PC-3 (cell line): ENCODE results near the gene SLC1A6. TPM values are rescaled to one million over a fixed set of nuclear protein-coding genes. Genes with fewer than 3 reads are reported as not detected.

Experiments
- total RNA-seq: library from RNA; depleted of rRNA; stranded (reverse); fragments of >200 nt; gene quantifications from 2 replicates; pipeline ENCODE4 v1.2.3, GENCODE V29; 2014; rRNA removed

SLC1A6 gene
- total RNA-seq, 1 experiment from 2014 or later = 4.4 TPM

Other genes starting within 250 kb of the SLC1A6 start
- 2.5 and 4.2 TPM in 2 replicates for gene ADGRE2, start 201.3 kb downstream of the SLC1A6 start, total RNA-seq
- gene OR7A5, start 144.7 kb downstream of the SLC1A6 start, total RNA-seq = not detected in 2 replicates
- gene OR7C1, start 144.7 kb downstream of the SLC1A6 start, total RNA-seq = not detected in 2 replicates
- not detected in 2 replicates for gene OR7A10, start 130.9 kb downstream of the SLC1A6 start, total RNA-seq
- gene OR7A17, start 93.7 kb downstream of the SLC1A6 start, total RNA-seq = not detected in 2 replicates
- gene OR7C2, start 38.4 kb downstream of the SLC1A6 start, total RNA-seq = not detected in 2 replicates
- gene CASP14, start 69.6 kb upstream of the SLC1A6 start, total RNA-seq = 5.0 and 8.9 TPM in 2 replicates
- gene OR1I1, start 102.3 kb upstream of the SLC1A6 start, total RNA-seq = not detected in 2 replicates
- 13.8 and 20.3 TPM in 2 replicates for gene SYDE1, start 127.5 kb upstream of the SLC1A6 start, total RNA-seq
- 21.5 and 28.1 TPM in 2 replicates for gene NOTCH3, start 221.1 kb upstream of the SLC1A6 start, total RNA-seq